Measurements from ENCODE around the gene PARP11. TPM values are rescaled to one million over a fixed set of nuclear protein-coding genes. Genes with fewer than 3 reads are reported as not detected.

Gene PARP11
- total RNA-seq, 1 donor = 9.4 TPM

DNA sequence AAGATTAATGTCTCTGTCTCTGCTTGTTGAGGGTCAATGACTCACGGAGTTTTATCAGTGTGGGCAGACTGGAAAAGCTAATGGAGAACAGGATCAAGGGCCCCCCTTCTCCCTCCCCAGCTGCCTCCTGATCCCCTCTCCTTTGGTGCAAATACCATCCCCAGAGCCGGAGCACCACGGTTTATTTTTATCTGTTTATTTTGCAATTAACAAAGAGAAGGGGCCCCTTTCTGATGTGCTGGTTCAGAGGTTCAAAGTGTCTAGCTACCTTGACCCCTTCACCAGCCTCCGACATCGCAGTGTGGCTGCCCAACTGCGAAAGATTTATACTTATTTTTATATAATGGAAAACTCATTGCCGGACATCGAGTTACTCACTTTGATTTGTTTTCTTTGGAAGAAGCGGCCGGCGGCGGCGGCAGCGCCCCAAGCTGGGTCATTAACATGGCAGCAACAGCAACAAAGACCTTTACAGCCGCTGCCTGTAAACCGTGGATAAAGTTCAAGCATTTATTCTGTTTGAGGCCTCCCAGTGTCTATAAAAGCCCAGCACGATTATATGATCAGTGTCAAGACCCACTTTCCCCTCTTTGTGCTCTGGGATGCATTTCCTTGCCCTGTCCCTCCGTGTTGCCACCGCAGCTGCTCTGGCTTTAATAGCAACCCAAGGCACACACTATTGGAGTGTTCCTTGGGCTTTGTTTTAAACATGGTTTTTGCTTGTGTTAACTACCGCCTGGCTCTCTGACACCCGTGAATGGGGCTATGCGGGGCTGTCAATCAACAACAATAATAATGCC, 47.4 kb upstream of the PARP11 start:
- H3K27me3 ChIP-seq (ENCODE audit: insufficient read depth, low read length) = peaks cover 48% of the 10 kb centered on the region

DNA sequence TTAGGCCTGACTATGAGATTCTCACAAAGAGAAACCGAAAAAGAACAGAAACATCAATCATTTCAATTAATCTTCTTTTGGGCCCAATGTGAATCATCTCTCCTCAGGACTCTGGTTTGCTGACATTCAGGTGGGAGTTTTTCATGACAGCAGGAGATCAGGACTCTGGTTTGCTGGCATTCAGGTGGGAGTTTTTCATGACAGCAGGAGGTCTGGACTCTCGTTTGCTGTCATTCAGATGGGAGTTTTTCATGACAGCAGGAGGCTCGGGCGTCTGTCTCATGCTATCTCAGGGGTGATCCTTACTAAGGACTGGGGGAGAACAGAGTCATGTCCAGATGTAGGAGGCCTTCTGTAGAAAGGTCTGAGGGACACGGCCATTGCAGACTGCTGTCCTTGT, 40.1 kb upstream of the PARP11 start:
- no peaks in the 10 kb centered on the region for H3K9me3 ChIP-seq (ENCODE audit: low read depth, low read length)
- no peak overlapping the region for H3K4me3 ChIP-seq (ENCODE audit: insufficient read depth, low read length)
- H3K4me2 ChIP-seq (ENCODE audit: insufficient read depth, low read length) = no peak overlapping the region
- no peak overlapping the region for H3K27ac ChIP-seq (ENCODE audit: low read depth, low read length)
- H3K79me2 ChIP-seq (ENCODE audit: insufficient read depth, low read length) = no peaks in the 10 kb centered on the region
- no peaks in the 10 kb centered on the region for H4K20me1 ChIP-seq (ENCODE audit: insufficient read depth, low read length)
- peaks cover 3% of the 10 kb centered on the region for H3K4me1 ChIP-seq (ENCODE audit: insufficient read depth, low read length)
- no peaks in the 10 kb centered on the region for H3K27me3 ChIP-seq (ENCODE audit: insufficient read depth, low read length)
- TF ChIP-seq, protein P1, sequence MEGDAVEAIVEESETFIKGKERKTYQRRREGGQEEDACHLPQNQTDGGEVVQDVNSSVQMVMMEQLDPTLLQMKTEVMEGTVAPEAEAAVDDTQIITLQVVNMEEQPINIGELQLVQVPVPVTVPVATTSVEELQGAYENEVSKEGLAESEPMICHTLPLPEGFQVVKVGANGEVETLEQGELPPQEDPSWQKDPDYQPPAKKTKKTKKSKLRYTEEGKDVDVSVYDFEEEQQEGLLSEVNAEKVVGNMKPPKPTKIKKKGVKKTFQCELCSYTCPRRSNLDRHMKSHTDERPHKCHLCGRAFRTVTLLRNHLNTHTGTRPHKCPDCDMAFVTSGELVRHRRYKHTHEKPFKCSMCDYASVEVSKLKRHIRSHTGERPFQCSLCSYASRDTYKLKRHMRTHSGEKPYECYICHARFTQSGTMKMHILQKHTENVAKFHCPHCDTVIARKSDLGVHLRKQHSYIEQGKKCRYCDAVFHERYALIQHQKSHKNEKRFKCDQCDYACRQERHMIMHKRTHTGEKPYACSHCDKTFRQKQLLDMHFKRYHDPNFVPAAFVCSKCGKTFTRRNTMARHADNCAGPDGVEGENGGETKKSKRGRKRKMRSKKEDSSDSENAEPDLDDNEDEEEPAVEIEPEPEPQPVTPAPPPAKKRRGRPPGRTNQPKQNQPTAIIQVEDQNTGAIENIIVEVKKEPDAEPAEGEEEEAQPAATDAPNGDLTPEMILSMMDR (IDR thresholded peaks at IDR 0.05; ENCODE audit: extremely low read depth, low read depth, low read length) = no peak
- no peak for DNase-seq (ENCODE audit: insufficient read length, low spot score, missing footprints)
- no peaks in the 10 kb centered on the region for H3K36me3 ChIP-seq (ENCODE audit: insufficient read depth, low read length)
- no peak overlapping the region for H2AFZ ChIP-seq (ENCODE audit: low read length)

More for the DNA sequence above, 47.4 kb upstream of the PARP11 start:
- no peaks in the 10 kb centered on the region for H3K79me2 ChIP-seq (ENCODE audit: insufficient read depth, low read length)
- no peak for DNase-seq (ENCODE audit: insufficient read length, low spot score, missing footprints)
- TF ChIP-seq, protein P1 (IDR thresholded peaks at IDR 0.05; ENCODE audit: extremely low read depth, low read depth, low read length) = no peak
- peak overlapping the region; percentile 37 for H3K4me2 ChIP-seq (ENCODE audit: insufficient read depth, low read length)
- no peak overlapping the region for H3K27ac ChIP-seq (ENCODE audit: low read depth, low read length)
- no peak overlapping the region for H3K4me3 ChIP-seq (ENCODE audit: insufficient read depth, low read length)
- no peaks in the 10 kb centered on the region for H3K9me3 ChIP-seq (ENCODE audit: low read depth, low read length)
- H4K20me1 ChIP-seq (ENCODE audit: insufficient read depth, low read length) = no peaks in the 10 kb centered on the region
- peaks cover 3% of the 10 kb centered on the region for H3K4me1 ChIP-seq (ENCODE audit: insufficient read depth, low read length)
- no peak overlapping the region for H2AFZ ChIP-seq (ENCODE audit: low read length)
- H3K36me3 ChIP-seq (ENCODE audit: insufficient read depth, low read length) = no peaks in the 10 kb centered on the region

DNA sequence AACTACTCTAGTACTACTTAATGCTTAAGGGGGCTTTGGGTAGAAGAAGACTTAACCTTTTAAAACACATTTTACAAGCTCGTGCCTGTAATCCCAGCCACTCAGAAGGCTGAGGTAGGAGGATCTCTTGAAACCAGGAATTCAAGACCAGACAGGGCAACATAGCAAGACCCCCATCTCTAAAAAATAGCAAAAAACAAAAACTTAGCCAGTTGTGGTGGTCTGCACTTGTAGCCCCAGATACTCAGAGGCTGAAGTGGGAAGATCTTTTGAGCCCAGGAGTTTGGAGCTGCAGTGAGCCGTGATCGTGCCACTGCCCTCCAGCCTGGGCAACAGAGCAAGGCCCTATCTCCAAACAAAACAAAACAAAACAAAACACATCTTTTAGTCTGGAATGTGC, 39.7 kb upstream of the PARP11 start:
- Histone ChIP-seq H3K4me1 (ENCODE audit: insufficient read depth, low read length) (no peaks in the 10 kb centered on the region), H3K4me3 (ENCODE audit: insufficient read depth, low read length) (no peak overlapping the region), H3K79me2 (ENCODE audit: insufficient read depth, low read length) (no peaks in the 10 kb centered on the region), H3K27me3 (ENCODE audit: insufficient read depth, low read length) (no peaks in the 10 kb centered on the region), H3K9me3 (ENCODE audit: low read depth, low read length) (no peaks in the 10 kb centered on the region), H3K4me2 (ENCODE audit: insufficient read depth, low read length) (no peak overlapping the region), H3K27ac (ENCODE audit: low read depth, low read length) (no peak overlapping the region), H4K20me1 (ENCODE audit: insufficient read depth, low read length) (no peaks in the 10 kb centered on the region), H3K36me3 (ENCODE audit: insufficient read depth, low read length) (no peaks in the 10 kb centered on the region), H2AFZ (ENCODE audit: low read length) (no peak overlapping the region)
- TF ChIP-seq, protein P1 (IDR thresholded peaks at IDR 0.05; ENCODE audit: extremely low read depth, low read depth, low read length) = no peak
- no peak for DNase-seq (ENCODE audit: insufficient read length, low spot score, missing footprints)

DNA sequence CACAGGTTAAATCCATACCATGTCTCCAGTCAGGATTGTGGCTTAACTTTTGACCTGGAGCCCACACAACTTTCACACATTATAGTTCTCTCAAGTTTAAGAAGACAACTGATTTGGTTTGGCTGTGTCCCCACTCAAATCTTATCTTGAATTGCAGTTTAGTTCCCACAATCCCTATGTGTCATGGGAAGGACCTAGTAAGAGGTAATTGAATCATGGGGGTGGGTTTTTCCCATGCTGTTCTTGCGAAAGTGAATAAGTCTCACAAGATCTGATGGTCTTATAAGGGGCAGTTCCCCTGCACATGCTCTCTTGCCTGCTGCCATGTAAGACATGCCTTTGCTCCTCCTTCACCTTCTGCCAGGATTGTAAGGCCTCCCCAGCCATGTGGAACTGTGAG, 38.2 kb upstream of the PARP11 start:
- Histone ChIP-seq H3K4me2 (ENCODE audit: insufficient read depth, low read length) (no peak overlapping the region), H3K4me1 (ENCODE audit: insufficient read depth, low read length) (no peaks in the 10 kb centered on the region), H3K27ac (ENCODE audit: low read depth, low read length) (no peak overlapping the region), H2AFZ (ENCODE audit: low read length) (no peak overlapping the region), H3K9me3 (ENCODE audit: low read depth, low read length) (no peaks in the 10 kb centered on the region), H4K20me1 (ENCODE audit: insufficient read depth, low read length) (no peaks in the 10 kb centered on the region), H3K27me3 (ENCODE audit: insufficient read depth, low read length) (no peaks in the 10 kb centered on the region), H3K4me3 (ENCODE audit: insufficient read depth, low read length) (no peak overlapping the region), H3K36me3 (ENCODE audit: insufficient read depth, low read length) (no peaks in the 10 kb centered on the region), H3K79me2 (ENCODE audit: insufficient read depth, low read length) (no peaks in the 10 kb centered on the region)
- no peak for DNase-seq (ENCODE audit: insufficient read length, low spot score, missing footprints)
- TF ChIP-seq, protein P1 (IDR thresholded peaks at IDR 0.05; ENCODE audit: extremely low read depth, low read depth, low read length) = no peak
